Left ventricle myocardium inferior (tissue), 1 donor: ENCODE measurements around the gene LOXL4. TPM values are rescaled to one million over a fixed set of nuclear protein-coding genes. Genes with fewer than 3 reads are reported as not detected.

Experiments
- DNase-seq: peaks from one replicate; pipeline ENCODE4 v3.0.0-alpha.2; 2020
- H3K27ac ChIP-seq: fragments of 200-600 bp; replicated peaks from 2 replicates; pipeline ENCODE4 v1.8.0; 2021
- H3K27me3 ChIP-seq: fragments of 200-600 bp; 2 replicates; pipeline ENCODE4 v1.8.0; 2021; ENCODE audit warnings: low read depth
- H3K36me3 ChIP-seq: fragments of 200-600 bp; 2 replicates; pipeline ENCODE4 v1.8.0; 2021
- H3K4me1 ChIP-seq: fragments of 200-600 bp; 2 replicates; pipeline ENCODE4 v1.8.0; 2021
- H3K4me3 ChIP-seq: fragments of 200-600 bp; 2 replicates; pipeline ENCODE4 v1.8.0; 2021; ENCODE audit warnings: mild to moderate bottlenecking, moderate library complexity
- H3K9me3 ChIP-seq: fragments of 200-600 bp; replicated peaks from 2 replicates; pipeline ENCODE4 v1.8.0; 2021
- CTCF ChIP-seq: fragments of 200-600 bp; IDR thresholded peaks from 2 replicates; pipeline ENCODE4 v1.8.0; 2021; ENCODE audit warnings: antibody characterized with exemption, mild to moderate bottlenecking, borderline replicate concordance
- intact Hi-C: fragments of 100-400 bp; cut with micrococcal nuclease; formaldehyde crosslinking; loops from one replicate; pipeline ENCODE4 v1.11.0; 2022
- total RNA-seq: library from RNA; stranded (reverse); fragmentation: NEBNext Ultra II Directional; extraction: Animal tissue kit (Norgen Biotek cat#: 25700); gene quantifications from one replicate; pipeline ENCODE4 v1.2.1, GENCODE V29; 2021
- donor health status: DM: no; HTN: yes; CAD: no; lungs with severe emphysema.

LOXL4 gene
- total RNA-seq, 1 donor from 2014 or later = 1.4 TPM

GRCh38 chr10:98268694-98269431 lies 869 bp upstream of the LOXL4 start:
- no peak for DNase-seq
- peaks cover 37% of the 10 kb centered on the region for H3K4me1 ChIP-seq

GRCh38 chr10:98267069-98267893 lies 713 bp downstream of the LOXL4 start:
- Histone ChIP-seq H3K9me3 (no peaks in the 10 kb centered on the region), H3K27me3 (no peaks in the 10 kb centered on the region), H3K27ac (peak overlapping the region; percentile 84), H3K4me3 (peak overlapping the region; percentile 63), H3K4me1 (peaks cover 40% of the 10 kb centered on the region), H3K36me3 (no peaks in the 10 kb centered on the region)
- intact Hi-C loops = loop anchor here (5.0 kb wide), 1 partner anchor 45 kb away; no protein-coding TSS in a partner anchor
- no peak for DNase-seq
- TF ChIP-seq CTCF = no peak

More at GRCh38 chr10:98268694-98269431, 869 bp upstream of the LOXL4 start:
- TF ChIP-seq CTCF = no peak
- peak overlapping the region; percentile 63 for H3K4me3 ChIP-seq
- H3K27me3 ChIP-seq = no peaks in the 10 kb centered on the region
- no peaks in the 10 kb centered on the region for H3K9me3 ChIP-seq
- intact Hi-C loops = loop anchor here (5.0 kb wide), 1 partner anchor 43 kb away; no protein-coding TSS in a partner anchor
- H3K36me3 ChIP-seq = no peaks in the 10 kb centered on the region
- H3K27ac ChIP-seq = peak overlapping the region; percentile 84

GRCh38 chr10:98266647-98267046 lies 1.3 kb downstream of the LOXL4 start:
- Histone ChIP-seq H3K4me3 (no peak overlapping the region), H3K27me3 (no peaks in the 10 kb centered on the region), H3K36me3 (no peaks in the 10 kb centered on the region), H3K9me3 (no peaks in the 10 kb centered on the region), H3K4me1 (peaks cover 40% of the 10 kb centered on the region), H3K27ac (peak overlapping the region; percentile 84)
- intact Hi-C loops = loop anchor here (5.0 kb wide), 1 partner anchor 46 kb away; no protein-coding TSS in a partner anchor
- TF ChIP-seq CTCF = no peak
- DNase-seq = no peak

- intact Hi-C loops = loop anchor here (5.0 kb wide), 1 partner anchor 47 kb away; no protein-coding TSS in a partner anchor
- H3K4me1 ChIP-seq = peaks cover 38% of the 10 kb centered on the region
- H3K27ac ChIP-seq = peak overlapping the region; percentile 16
- H3K9me3 ChIP-seq = no peaks in the 10 kb centered on the region
- no peaks in the 10 kb centered on the region for H3K27me3 ChIP-seq
- no peak overlapping the region for H3K4me3 ChIP-seq
- H3K36me3 ChIP-seq = no peaks in the 10 kb centered on the region
- DNase-seq = no peak
- no peak for TF ChIP-seq CTCF
These were observed 2.3 kb downstream of the LOXL4 start for GRCh38 chr10:98265403-98266378.
